ENCODE data around the gene ARHGEF37.
"Not testable (repeated sequence)": the region's sequence is repeated elsewhere in the genome, so short reads cannot be mapped to it uniquely, and the experiment has no call there.

Gene ARHGEF37

DNA sequence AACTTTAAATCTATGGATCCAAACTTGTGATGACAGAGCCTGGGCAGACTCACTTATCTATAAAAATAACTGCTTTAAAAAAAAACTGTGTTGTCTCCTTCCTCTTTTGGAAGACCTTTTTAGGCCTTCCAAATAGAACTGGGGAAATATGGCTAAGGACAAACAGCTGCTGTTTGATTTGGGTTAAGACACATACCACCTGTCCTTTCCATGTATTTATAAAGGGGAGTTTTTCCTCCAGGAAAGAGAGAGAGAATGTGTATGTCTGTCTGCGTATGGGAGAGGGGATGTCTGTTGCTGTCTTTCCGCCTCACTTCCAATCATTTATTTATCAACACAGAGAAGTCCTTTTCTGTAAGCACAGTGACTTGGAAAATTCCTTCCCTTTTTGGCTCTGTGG is 2.8 kb downstream of the ARHGEF37 start:
- Mint-ChIP-seq H3K27me3 (peaks cover 9% of the 10 kb centered on the region), H3K9me3 (no peaks in the 10 kb centered on the region), H3K4me3 (no peak overlapping the region), H3K27ac (no peak overlapping the region), H3K4me1 (peaks cover 29% of the 10 kb centered on the region)
- DNase-seq: no peak
- ATAC-seq: no peak

DNA sequence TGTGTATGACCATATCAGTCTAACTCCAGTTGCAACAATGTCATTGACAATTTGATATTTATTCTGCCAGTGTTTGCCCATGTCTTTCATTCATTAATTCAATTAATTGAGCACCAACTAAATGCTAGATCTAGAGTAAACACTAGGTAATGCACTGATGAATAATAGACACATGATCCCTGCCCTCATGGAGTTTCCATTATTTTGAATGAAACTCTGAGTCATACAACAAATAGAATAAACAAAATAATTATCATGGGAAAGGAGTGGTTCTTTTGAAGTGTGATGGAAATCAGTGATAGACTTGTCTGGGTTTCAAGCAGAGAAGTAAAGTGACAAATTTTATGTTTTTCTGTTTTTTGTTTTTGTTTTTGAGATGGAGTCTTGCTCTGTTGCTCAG is 4.6 kb downstream of the ARHGEF37 start:
- no peak overlapping the region for H3K4me3 Mint-ChIP-seq
- no peak for DNase-seq
- ATAC-seq: no peak
- H3K27me3 Mint-ChIP-seq: no peaks in the 10 kb centered on the region
- H3K4me1 Mint-ChIP-seq: peaks cover 20% of the 10 kb centered on the region
- no peaks in the 10 kb centered on the region for H3K9me3 Mint-ChIP-seq
- H3K27ac Mint-ChIP-seq: no peak overlapping the region

DNA sequence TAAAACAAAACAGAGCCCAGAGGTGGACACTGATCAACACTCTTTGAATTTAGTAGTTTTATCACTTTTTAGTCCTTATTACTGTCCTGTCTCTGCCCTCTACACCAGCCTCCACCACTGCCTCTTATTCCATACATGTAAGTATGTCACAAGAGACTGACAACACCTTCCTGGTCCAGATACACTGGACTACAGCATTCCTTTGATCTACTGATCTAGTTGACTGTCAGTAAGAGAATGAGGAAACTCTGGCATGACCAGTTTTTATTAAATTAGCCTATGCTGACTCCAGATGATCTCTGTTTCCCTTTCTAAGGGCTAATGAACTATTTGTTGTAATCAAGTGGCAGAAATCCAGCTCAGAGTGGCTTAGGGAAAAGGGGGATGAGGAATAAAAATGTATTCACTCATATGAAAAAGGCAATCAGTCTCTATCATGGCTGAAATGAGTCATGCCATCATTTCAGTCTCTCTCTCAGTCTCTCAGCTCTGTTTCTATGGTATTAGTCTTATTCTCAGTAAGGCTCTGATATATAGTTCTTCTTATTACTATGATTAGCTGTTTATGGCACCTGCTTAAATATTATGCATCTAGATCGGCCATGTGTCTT is 5.5 kb downstream of the ARHGEF37 start:
- Mint-ChIP-seq H3K4me1 (peaks cover 12% of the 10 kb centered on the region), H3K9me3 (no peaks in the 10 kb centered on the region), H3K27me3 (no peaks in the 10 kb centered on the region), H3K4me3 (no peak overlapping the region), H3K27ac (no peak overlapping the region)
- DNase-seq (no peak), ATAC-seq (peak; percentile 85)

DNA sequence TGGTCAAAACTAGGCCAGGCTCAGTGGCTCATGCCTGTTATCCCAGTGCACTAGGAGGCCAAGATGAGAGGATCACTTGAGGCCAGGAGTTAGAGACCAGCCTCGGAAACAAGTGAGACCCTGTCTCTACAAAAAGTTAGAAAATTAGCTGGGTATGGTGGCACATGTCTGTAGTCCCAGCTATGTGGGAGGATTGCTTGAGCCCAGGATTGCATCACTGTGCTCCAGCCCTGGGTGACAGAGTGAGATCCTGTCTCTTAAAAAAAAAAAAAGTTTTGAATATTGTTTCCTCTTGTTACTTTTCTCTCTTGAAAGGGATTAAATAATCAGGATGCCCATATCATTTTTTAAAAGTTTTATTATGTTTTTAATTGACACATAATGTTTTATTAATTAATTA is 7.6 kb downstream of the ARHGEF37 start:
- no peaks in the 10 kb centered on the region for H3K9me3 Mint-ChIP-seq
- ATAC-seq (no peak), DNase-seq (no peak)
- H3K27ac Mint-ChIP-seq: no peak overlapping the region
- no peaks in the 10 kb centered on the region for H3K27me3 Mint-ChIP-seq
- peaks cover 12% of the 10 kb centered on the region for H3K4me1 Mint-ChIP-seq
- no peak overlapping the region for H3K4me3 Mint-ChIP-seq

DNA sequence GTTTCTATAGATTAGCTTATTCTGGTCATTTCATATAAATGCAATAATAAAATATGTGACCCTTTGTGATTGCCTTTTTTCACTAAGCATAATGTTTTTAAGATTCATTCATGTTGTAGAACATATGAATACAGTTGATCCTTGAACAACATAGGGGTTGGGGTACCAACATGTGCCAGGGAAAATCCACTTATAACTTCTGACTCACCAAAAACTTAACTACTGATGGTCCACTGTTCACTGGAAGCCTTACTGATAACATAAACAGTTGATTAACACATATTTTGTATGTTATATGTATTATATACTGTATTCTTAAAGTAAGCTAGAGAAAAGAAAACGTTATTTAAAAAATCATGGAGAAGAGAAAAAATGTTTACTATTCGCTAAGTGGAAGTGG is 12.1 kb downstream of the ARHGEF37 start:
- Mint-ChIP-seq H3K27me3 (no peaks in the 10 kb centered on the region), H3K9me3 (no peaks in the 10 kb centered on the region), H3K4me1 (no peaks in the 10 kb centered on the region), H3K4me3 (no peak overlapping the region), H3K27ac (no peak overlapping the region)
- no peak for DNase-seq
- no peak for ATAC-seq

DNA sequence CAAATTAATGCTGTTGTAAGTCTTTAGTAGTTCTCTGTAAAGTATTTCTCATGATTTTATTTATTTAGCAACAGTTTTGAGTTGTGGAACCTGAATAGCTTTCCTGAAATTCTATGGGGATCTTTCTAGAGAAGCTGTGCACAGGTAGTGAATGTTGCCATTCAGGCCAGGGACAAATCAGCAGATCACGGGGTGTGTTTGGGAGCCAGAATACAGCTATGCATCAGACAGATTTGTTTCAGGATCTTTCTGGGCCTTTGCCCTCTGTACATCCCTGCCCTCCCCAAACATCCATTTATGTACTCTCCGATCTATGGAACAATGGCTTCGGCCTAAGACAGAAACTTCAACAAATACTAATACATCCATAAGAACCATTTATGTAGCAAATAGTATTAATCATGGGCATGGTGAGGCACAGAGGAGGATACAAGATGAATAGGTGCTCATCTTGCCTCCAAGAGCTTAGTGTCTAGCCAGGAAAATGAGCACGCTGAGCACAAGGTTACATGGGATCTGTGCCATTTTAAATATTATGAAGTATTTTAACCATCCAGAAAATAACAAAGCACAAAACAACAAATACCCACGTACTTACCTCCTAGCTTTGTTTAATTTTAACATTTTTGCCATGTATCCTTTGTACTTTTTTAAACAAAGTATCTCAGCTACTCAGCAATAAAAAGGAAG is 13.1 kb downstream of the ARHGEF37 start:
- ATAC-seq (no peak), DNase-seq (no peak)
- Mint-ChIP-seq H3K4me1 (no peaks in the 10 kb centered on the region), H3K27me3 (no peaks in the 10 kb centered on the region), H3K27ac (no peak overlapping the region), H3K9me3 (no peaks in the 10 kb centered on the region), H3K4me3 (no peak overlapping the region)

DNA sequence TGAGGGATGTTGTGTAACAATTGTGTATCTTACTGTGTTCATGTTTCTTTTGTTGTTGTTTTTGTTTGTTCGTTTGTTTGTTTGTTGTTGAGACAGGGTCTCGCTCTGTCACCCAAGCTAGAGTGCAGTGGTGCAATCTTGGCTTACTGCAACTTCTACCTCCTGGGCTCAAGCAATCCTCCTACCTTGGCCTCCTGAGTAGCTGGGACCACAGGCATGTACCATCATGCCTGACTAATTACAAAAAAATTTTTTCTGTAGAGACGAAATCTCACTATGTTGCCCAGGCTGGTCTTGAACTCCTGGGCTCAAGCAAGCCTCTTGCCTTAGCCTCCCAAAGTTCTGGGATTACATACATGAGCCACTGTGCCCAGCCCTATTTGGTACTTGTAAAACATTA is 13.8 kb downstream of the ARHGEF37 start:
- not testable (repeated sequence) for H3K4me3 Mint-ChIP-seq, H3K27me3 Mint-ChIP-seq, H3K9me3 Mint-ChIP-seq, ATAC-seq, H3K27ac Mint-ChIP-seq, H3K4me1 Mint-ChIP-seq, DNase-seq

DNA sequence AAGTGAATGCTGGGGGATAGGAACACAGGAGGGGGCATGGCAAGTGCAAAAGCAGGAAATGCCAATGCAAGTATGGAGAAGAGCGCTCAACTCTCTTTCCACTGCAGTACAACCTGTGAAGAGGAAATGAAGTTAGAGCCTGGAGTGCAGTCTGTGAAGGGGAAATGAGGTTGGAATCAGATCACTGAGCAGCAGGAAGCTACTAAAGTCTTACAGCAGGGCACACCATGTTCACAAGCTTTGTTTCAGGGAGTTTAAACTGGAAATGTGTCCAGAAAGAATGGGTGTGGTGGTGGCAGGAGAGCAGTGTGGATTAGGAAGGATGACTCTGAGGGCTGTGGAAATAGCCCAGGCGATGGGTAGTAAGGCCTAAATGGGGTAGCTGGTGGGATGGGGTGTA is 15.4 kb downstream of the ARHGEF37 start:
- H3K4me3 Mint-ChIP-seq: no peak overlapping the region
- no peaks in the 10 kb centered on the region for H3K9me3 Mint-ChIP-seq
- H3K4me1 Mint-ChIP-seq: no peaks in the 10 kb centered on the region
- no peak for DNase-seq
- H3K27ac Mint-ChIP-seq: peak overlapping the region in 1 of 2 donors; percentile 81
- no peaks in the 10 kb centered on the region for H3K27me3 Mint-ChIP-seq
- ATAC-seq: no peak

DNA sequence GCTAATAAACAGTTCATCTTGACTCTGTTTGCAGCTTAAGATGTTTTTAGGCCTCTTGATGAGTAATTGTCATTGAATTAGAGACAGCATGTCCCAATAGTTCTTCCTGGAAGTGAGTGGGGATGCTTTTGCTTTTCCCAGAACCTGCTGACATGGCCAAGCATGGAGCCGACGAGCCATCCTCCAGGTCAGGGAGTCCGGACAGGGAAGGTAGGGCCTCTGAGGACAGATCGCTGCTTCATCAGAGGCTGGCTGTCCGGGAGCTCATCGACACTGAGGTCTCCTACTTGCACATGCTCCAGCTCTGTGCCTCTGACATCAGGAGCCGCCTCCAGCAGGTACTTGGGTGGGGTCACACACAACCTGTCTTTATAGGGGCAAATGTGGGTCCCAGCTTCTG is 16.3 kb downstream of the ARHGEF37 start:
- ATAC-seq (no peak), DNase-seq (no peak)
- H3K4me1 Mint-ChIP-seq: no peaks in the 10 kb centered on the region
- no peak overlapping the region for H3K27ac Mint-ChIP-seq
- no peak overlapping the region for H3K4me3 Mint-ChIP-seq
- H3K27me3 Mint-ChIP-seq: no peaks in the 10 kb centered on the region
- no peaks in the 10 kb centered on the region for H3K9me3 Mint-ChIP-seq

DNA sequence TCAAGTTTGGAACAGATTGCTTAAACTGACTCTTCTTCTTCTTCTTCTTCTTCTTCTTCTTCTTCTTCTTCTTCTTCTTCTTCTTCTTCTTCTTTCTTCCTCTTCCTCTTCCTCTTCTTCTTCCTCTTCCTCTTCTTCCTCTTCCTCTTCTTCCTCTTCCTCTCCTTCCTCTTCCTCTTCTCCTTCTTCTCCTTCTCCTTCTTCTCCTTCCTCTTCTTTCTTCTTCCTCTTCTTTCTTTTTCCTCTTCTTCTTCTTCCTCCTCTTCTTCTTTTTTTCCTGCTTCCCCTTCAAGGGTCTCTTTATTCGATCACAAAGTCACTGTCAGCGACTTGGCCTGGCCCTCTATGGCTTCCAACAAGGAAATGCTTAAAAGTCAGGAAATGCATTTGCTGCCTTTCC is 16.9 kb downstream of the ARHGEF37 start:
- ATAC-seq, DNase-seq, H3K27me3 Mint-ChIP-seq, H3K4me1 Mint-ChIP-seq, H3K9me3 Mint-ChIP-seq, H3K4me3 Mint-ChIP-seq: not testable (repeated sequence)
- peak overlapping the region in 1 of 2 donors; percentile 23 for H3K27ac Mint-ChIP-seq

DNA sequence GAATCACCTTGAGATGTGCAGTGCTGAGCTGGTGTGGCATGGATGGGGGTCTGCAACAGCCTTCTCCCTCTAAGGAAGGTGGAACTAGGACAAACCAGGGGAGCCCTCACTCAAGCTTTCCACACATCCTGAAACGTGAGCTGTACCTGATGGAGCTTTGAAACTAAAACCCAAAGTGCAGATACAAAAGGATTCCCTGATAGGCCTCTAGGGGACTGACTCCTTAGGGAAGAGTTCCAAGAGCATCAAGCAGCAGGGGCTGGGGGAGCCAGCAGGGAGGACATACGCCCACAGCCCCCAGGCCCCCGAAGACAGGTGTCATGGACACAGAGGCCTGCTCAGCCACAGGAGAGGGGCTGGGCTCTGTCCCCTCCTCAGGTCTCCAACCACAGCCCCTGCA is 17.7 kb downstream of the ARHGEF37 start:
- Mint-ChIP-seq H3K4me1 (no peaks in the 10 kb centered on the region), H3K27ac (no peak overlapping the region), H3K9me3 (no peaks in the 10 kb centered on the region), H3K27me3 (no peaks in the 10 kb centered on the region), H3K4me3 (no peak overlapping the region)
- no peak for DNase-seq
- no peak for ATAC-seq

DNA sequence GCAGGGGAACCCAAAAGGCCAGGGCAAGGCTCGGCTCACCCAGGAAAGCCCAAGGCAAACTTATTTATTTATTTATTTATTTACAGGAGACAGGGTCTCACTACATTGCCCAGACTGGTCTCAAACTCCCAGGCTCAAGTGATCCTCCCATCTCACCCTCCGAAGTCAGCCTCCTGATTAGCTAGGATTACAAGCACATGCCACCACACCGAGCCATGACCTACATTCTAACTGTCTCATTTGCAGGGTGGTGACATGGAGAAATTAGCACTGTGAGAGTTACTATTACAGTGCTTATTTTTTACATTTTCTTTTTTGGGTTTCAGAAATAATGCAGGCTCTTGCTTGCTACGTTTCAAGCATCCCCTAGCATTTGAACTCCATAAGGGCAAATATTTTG is 18.1 kb downstream of the ARHGEF37 start:
- Mint-ChIP-seq H3K4me1 (no peaks in the 10 kb centered on the region), H3K27me3 (no peaks in the 10 kb centered on the region), H3K9me3 (no peaks in the 10 kb centered on the region), H3K4me3 (no peak overlapping the region), H3K27ac (no peak overlapping the region)
- DNase-seq (no peak), ATAC-seq (no peak)

DNA sequence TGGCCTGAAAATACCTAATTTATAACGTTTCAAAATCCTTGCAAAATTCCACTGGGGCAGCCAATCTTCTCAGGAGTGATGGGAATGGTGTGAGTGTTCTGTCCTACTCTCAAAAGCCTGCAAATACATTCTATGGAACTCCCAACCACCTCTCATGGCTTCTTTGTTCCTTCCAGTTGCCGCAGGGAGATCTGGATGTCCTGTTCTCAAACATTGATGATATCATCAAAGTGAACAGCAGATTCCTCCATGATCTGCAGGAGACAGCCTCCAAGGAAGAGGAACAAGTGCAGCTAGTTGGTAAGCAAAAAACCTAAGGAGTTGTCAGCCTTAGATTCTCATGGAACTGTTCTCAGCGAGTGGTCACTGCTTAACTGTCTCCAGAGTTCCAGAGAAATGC is 19.6 kb downstream of the ARHGEF37 start:
- ATAC-seq: no peak
- Mint-ChIP-seq H3K27ac (no peak overlapping the region), H3K4me1 (no peaks in the 10 kb centered on the region), H3K27me3 (no peaks in the 10 kb centered on the region), H3K9me3 (no peaks in the 10 kb centered on the region), H3K4me3 (no peak overlapping the region)
- no peak for DNase-seq

DNA sequence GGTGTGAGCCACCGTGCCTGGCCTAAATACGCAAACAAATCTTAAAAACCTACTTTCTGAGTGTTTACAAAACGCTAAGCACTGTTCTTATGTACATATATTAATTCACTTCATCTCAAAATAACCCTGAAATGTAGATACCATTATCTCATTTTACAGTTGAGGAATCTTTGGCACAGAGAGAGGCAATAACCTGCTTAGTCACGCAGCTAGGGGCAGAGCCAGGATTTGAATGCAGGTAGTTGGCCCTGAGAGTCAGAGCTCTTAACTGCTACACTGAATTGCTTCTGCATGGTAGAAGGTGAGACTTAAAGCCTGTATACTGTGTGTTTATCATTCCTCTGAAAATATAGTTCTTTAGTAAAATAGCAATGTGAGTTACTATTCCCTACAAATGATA is 21.9 kb downstream of the ARHGEF37 start:
- no peak overlapping the region for H3K27ac Mint-ChIP-seq
- H3K9me3 Mint-ChIP-seq: no peaks in the 10 kb centered on the region
- H3K27me3 Mint-ChIP-seq: no peaks in the 10 kb centered on the region
- peaks cover 6% of the 10 kb centered on the region for H3K4me1 Mint-ChIP-seq
- no peak overlapping the region for H3K4me3 Mint-ChIP-seq
- ATAC-seq (no peak), DNase-seq (no peak)

DNA sequence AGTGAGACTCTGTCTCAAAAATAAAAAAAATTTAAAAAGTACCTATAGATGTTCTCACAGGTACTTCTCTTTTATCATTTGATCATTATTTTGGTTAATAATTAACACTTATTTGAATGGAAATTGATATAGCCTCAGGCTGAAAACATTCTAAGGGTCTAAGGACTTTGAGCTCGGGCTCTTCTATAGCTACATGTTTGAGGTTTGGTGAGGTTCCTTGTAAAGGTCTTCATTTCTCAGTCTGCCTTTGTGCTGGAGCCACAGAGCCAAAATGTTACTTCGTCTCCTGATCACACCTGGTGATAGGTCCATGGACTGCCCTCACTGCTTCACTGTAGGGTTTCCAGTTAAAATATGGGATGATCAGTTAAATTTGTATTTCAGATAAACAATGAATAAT is 22.6 kb downstream of the ARHGEF37 start:
- no peak overlapping the region for H3K27ac Mint-ChIP-seq
- peaks cover 6% of the 10 kb centered on the region for H3K4me1 Mint-ChIP-seq
- H3K9me3 Mint-ChIP-seq: no peaks in the 10 kb centered on the region
- DNase-seq: no peak
- ATAC-seq: no peak
- H3K27me3 Mint-ChIP-seq: no peaks in the 10 kb centered on the region
- H3K4me3 Mint-ChIP-seq: no peak overlapping the region

DNA sequence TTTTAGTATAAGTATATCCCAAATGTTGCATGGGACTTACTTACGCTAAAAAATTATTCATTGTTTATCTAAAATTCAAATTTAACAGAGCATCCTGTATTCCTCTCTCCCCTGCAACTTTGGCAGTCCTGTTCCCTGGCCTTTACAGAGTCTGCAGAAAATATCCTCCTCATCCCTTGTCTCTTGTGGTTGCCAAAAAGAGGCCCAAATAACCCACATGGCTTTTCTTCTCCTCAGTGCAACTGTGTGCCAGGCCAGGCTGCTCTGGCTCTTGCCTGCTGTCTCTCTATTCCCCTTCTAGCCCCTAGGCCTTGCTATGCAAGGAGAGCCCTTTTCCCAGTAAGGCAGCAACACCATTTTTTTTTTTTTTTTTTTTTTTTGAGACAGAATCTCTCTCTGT is 23.0 kb downstream of the ARHGEF37 start:
- Mint-ChIP-seq H3K27me3 (no peaks in the 10 kb centered on the region), H3K4me1 (peaks cover 6% of the 10 kb centered on the region), H3K9me3 (peaks cover 0 to 2% of the 10 kb centered on the region in 2 donors), H3K27ac (no peak overlapping the region), H3K4me3 (no peak overlapping the region)
- DNase-seq: no peak
- no peak for ATAC-seq

Measured in stimulated activated naive CD8-positive, alpha-beta T cell treated with anti-CD3 and anti-CD28 coated beads, Interleukin-15, amount 100 ng/mL, for 72 hours (primary cell).